Lower leg skin (tissue), 3 donors: ENCODE data around the gene EHMT2.

Experiments
- CTCF ChIP-seq, 3 donors: fragments of 450-650 bp; IDR thresholded peaks; one replicate each; pipeline ENCODE4 v1.5.1; 2016; ENCODE audit warnings: antibody characterized with exemption in 3 of 3, mild to moderate bottlenecking in 3 of 3, moderate library complexity in 2 of 3
- POLR2A ChIP-seq, 2 donors: fragments of 450-650 bp; IDR thresholded peaks; one replicate each; pipeline ENCODE4 v1.6.1; 2016 to 2017; ENCODE audit warnings: antibody characterized with exemption in 2 of 2, mild to moderate bottlenecking in 1 of 2, moderate library complexity in 1 of 2

GRCh38 chr6:31903957-31904356, 6.5 kb upstream of the EHMT2 start:
- TF ChIP-seq CTCF (IDR thresholded peaks at IDR 0.05) (no peak), POLR2A (IDR thresholded peaks at IDR 0.05) (no peak)
